ENCODE data around the gene CBLN3. TPM values are rescaled to one million over a fixed set of nuclear protein-coding genes. Genes with fewer than 3 reads are reported as not detected.

Gene CBLN3
- total RNA-seq, 2 donors from 2014 or later: 1.3 to 4.2 TPM

DNA sequence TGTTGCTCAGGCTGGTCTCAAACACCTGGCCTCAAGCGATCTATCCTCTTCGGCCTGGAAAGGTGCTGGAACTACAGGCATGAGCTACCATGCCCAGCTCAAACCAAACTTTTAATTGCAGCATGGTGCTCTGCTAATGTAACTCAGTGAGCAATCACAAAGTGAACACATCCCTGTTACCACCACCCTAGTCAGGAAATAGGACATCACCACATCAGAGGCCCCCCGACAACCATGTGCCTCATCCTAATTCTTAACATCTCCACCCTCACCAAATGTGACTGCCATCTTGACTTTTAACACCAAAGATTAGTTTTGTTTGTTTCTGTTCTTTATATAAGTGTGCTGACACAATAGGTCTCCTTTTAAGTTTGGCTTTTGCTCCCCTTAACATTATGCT is 35.9 kb upstream of the CBLN3 start:
- Histone ChIP-seq H3K36me3 (no peaks in the 10 kb centered on the region), H3K9me3 (no peaks in the 10 kb centered on the region), H3K4me3 (no peak overlapping the region), H3K27me3 (replicated peaks; ENCODE audit: insufficient read depth) (no peaks in the 10 kb centered on the region), H3K4me1 (ENCODE audit: control insufficient read depth in 1 of 2, low read depth in 2 of 2) (no peaks in the 10 kb centered on the region), H3K27ac (no peak overlapping the region)
- DNase-seq (ENCODE audit: low spot score) (no peak), ATAC-seq (ENCODE audit: insufficient number of reproducible peaks, low FRiP score, low read depth) (no peak)
- TF ChIP-seq, protein P1, sequence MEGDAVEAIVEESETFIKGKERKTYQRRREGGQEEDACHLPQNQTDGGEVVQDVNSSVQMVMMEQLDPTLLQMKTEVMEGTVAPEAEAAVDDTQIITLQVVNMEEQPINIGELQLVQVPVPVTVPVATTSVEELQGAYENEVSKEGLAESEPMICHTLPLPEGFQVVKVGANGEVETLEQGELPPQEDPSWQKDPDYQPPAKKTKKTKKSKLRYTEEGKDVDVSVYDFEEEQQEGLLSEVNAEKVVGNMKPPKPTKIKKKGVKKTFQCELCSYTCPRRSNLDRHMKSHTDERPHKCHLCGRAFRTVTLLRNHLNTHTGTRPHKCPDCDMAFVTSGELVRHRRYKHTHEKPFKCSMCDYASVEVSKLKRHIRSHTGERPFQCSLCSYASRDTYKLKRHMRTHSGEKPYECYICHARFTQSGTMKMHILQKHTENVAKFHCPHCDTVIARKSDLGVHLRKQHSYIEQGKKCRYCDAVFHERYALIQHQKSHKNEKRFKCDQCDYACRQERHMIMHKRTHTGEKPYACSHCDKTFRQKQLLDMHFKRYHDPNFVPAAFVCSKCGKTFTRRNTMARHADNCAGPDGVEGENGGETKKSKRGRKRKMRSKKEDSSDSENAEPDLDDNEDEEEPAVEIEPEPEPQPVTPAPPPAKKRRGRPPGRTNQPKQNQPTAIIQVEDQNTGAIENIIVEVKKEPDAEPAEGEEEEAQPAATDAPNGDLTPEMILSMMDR (IDR thresholded peaks at IDR 0.05): no peak

DNA sequence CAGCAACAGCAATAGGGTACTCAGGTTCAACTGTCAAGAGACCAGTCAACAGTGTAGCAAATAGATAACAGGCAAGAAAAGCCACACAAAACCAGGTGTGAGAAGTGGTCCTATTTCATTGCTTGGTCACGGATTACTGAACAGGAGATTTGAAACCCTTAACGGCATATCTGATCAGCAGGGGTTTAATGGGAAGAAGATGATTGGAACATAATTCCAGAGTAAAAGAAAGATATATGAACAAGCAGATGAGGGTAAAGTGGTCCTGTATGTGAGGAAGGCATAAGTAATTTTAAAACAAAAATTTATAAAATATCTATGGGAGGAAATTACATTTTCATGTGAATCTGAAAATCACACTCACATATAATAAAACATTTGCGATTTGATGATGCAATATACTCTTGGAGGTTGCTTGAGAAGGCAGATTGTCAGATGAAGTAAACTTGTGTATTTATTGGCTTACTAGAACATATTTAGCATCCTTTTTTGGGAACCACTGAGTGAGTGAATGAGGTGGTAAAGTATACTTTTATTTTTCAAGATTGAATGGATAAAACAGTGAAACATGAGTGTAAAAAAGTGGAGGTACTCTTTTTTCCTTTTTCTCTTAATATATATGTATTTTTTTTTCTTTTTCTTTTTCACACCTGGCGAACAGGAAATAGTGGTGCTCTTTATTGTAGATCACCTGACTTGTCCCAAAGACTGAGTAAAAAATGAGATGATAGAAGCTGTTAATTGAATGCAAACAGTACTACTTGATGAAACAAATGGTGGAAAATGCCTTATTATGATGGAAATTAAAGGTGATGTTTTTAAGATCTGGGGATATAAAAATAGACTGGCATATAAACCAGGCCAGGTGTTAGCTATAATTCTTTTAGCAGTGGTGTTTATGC is 34.7 kb upstream of the CBLN3 start:
- H3K27me3 ChIP-seq (replicated peaks; ENCODE audit: insufficient read depth): no peaks in the 10 kb centered on the region
- H3K36me3 ChIP-seq: no peaks in the 10 kb centered on the region
- H3K4me3 ChIP-seq: no peak overlapping the region
- TF ChIP-seq, protein P1 (IDR thresholded peaks at IDR 0.05): no peak
- ATAC-seq (ENCODE audit: insufficient number of reproducible peaks, low FRiP score, low read depth) (no peak), DNase-seq (ENCODE audit: low spot score) (no peak)
- no peak overlapping the region for H3K27ac ChIP-seq
- no peaks in the 10 kb centered on the region for H3K9me3 ChIP-seq
- H3K4me1 ChIP-seq (ENCODE audit: control insufficient read depth in 1 of 2, low read depth in 2 of 2): no peaks in the 10 kb centered on the region

DNA sequence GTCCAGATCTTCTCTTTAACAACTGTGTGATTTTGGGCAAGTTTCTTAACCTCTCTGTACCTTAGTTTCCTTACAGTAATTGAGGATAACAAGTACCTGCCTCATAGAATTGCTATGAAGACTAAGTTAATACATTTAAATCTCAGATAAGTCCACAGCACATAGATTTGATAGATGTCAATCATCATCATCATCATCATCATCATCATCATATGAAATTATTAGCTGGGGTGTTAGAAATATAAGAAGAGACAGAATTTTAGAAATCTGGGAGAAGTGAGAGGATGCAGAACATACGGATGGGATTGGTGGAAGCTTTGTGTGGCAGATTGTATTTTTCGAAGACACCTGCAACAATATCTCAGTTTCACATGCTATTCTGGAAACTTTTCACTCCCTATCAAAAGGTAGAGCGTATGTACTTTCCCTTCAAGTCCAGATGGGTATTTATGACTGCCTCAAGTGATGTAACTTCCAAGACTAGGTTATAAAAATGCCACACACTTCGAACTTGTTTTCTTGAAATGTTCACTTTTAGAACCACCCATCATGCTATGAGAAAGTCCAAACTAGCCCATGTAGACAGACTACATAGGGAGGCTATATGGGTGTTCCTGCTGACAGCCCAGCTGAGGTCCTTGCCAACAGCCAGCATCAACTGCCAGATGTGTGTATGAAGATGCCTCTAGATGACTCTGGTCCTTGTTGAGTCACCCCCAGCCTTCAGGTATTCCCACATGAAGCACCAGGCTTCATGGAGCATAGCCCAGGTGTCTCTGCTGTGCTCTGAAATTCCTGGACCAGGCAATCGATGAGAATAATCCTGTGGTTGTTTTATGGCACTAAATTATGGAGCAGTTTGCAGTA is 33.8 kb upstream of the CBLN3 start:
- H3K4me3 ChIP-seq: no peak overlapping the region
- no peak overlapping the region for H3K27ac ChIP-seq
- ATAC-seq (ENCODE audit: insufficient number of reproducible peaks, low FRiP score, low read depth) (no peak), DNase-seq (ENCODE audit: low spot score) (no peak)
- H3K9me3 ChIP-seq: no peaks in the 10 kb centered on the region
- TF ChIP-seq, protein P1 (IDR thresholded peaks at IDR 0.05): no peak
- no peaks in the 10 kb centered on the region for H3K27me3 ChIP-seq (replicated peaks; ENCODE audit: insufficient read depth)
- H3K36me3 ChIP-seq: no peaks in the 10 kb centered on the region
- no peaks in the 10 kb centered on the region for H3K4me1 ChIP-seq (ENCODE audit: control insufficient read depth in 1 of 2, low read depth in 2 of 2)

DNA sequence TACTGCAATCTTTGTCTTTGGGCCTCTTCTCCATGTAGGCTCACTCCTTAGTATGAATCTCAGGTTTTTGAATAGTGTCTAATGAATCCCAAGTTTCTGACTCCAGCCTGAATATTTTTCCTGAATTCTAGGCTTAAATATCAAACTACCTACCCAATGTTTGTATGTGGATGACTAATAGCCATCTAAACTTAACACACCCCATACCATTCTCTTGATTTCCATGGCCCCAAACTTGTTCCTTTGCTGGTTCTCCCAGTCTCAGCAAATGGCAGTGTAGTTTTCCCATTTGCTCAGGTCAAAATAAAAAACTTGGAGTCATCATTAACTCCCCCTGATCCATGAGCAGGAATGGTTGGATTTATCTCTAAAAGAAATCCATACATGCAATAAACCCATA is 31.9 kb upstream of the CBLN3 start:
- Histone ChIP-seq H3K27me3 (replicated peaks; ENCODE audit: insufficient read depth) (no peaks in the 10 kb centered on the region), H3K9me3 (no peaks in the 10 kb centered on the region), H3K4me1 (ENCODE audit: control insufficient read depth in 1 of 2, low read depth in 2 of 2) (no peaks in the 10 kb centered on the region), H3K4me3 (no peak overlapping the region), H3K27ac (no peak overlapping the region), H3K36me3 (no peaks in the 10 kb centered on the region)
- TF ChIP-seq, protein P1 (IDR thresholded peaks at IDR 0.05): no peak
- ATAC-seq (ENCODE audit: insufficient number of reproducible peaks, low FRiP score, low read depth): no peak
- DNase-seq (ENCODE audit: low spot score): no peak

DNA sequence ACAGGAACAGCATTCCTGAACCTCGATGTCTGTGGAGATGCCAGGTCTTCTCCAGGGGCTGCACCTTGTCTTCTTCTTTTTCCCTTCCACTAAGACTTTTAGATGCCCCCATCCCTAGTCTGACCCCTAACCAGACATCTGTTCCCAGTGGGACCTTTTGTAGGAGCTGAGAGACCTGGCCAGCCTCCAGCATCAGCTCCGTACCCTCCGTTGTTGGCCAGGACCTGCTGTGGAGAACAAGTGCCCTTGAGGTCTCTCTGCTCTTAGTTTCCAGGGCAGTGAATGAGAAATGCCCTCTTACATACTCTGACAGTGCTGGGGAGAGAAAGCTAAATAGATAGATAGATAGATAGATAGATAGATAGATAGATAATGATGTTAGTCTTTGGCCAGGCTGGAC is 29.9 kb upstream of the CBLN3 start:
- H3K27me3 ChIP-seq (replicated peaks; ENCODE audit: insufficient read depth): no peaks in the 10 kb centered on the region
- H3K4me1 ChIP-seq (ENCODE audit: control insufficient read depth in 1 of 2, low read depth in 2 of 2): no peaks in the 10 kb centered on the region
- TF ChIP-seq, protein P1 (IDR thresholded peaks at IDR 0.05): no peak
- DNase-seq (ENCODE audit: low spot score) (no peak), ATAC-seq (ENCODE audit: insufficient number of reproducible peaks, low FRiP score, low read depth) (no peak)
- H3K4me3 ChIP-seq: no peak overlapping the region
- H3K36me3 ChIP-seq: no peaks in the 10 kb centered on the region
- H3K27ac ChIP-seq: no peak overlapping the region
- H3K9me3 ChIP-seq: no peaks in the 10 kb centered on the region
